HCT116 (cell line): ENCODE data around the gene FCRL3. TPM values are rescaled to one million over a fixed set of nuclear protein-coding genes. Genes with fewer than 3 reads are reported as not detected.

ENCODE experiments used
- ATAC-seq: fragments of 200-7000 bp; cut with Tn5 transposase; 2 replicates; pipeline ENCODE4 v1.9.1; 2020; ENCODE audit warnings: mild to moderate bottlenecking, moderate library complexity
- BruUV-seq: library from RNA; stranded (reverse); fragments of 400-500 nt; replicated peaks from 2 replicates; lab custom pipeline; 2021; lab: Mats Ljungman, UMichigan
- CTCF ChIA-PET: fragments of 300-600 bp; sonication (Branson Sonifier 250); formaldehyde crosslinking; loops from one replicate; lab custom pipeline; 2021; ENCODE audit warnings: antibody characterized with exemption; lab: Charles Lee
- POLR2A ChIA-PET: fragments of 300-600, 350-600 bp; sonication (Branson Sonifier 250); formaldehyde crosslinking; loops from one replicate; lab custom pipeline; 2021; ENCODE audit warnings: antibody characterized with exemption; lab: Charles Lee
- RAD21 ChIA-PET, 2 experiments: fragments of 300-600 bp; sonication (Branson Sonifier 250); formaldehyde crosslinking; loops; one replicate each; lab custom pipeline; 2023; ENCODE audit warnings: low total read pairs in 2 of 2; ENCODE audit not compliant: uncharacterized antibody in 2 of 2, unreplicated experiment in 2 of 2, low non-redundant PET in 1 of 2; lab: Charles Lee
- DNase-seq: peaks from one replicate; pipeline ENCODE4 v3.0.0-alpha.2; 2010; ENCODE audit warnings: low read depth, low spot score
- H2AFZ ChIP-seq: fragments of 200-600 bp; shearing (Covaris generic), sonication (generic); 2 replicates; pipeline ENCODE4 v1.6.1; 2017; ENCODE audit warnings: low read depth, mixed run types, mixed read lengths, antibody characterized with exemption, low read length; ENCODE audit not compliant: poor library complexity, severe bottlenecking
- H3K27ac ChIP-seq: 2 replicates; pipeline ENCODE4 v1.5.1; 2012; ENCODE audit warnings: low read depth, low read length
- H3K27me3 ChIP-seq: fragments of 200-600 bp; sonication (generic); 2 replicates; pipeline ENCODE4 v1.6.1; 2016; ENCODE audit warnings: mixed run types, low read length, mixed read lengths; ENCODE audit not compliant: insufficient read depth
- H3K36me3 ChIP-seq, 2 experiments: fragments of 200-500 bp in 1 of 2; fragments of 200-600 bp in 1 of 2; sonication (Bioruptor generic) in 1 of 2; sonication (generic) in 1 of 2; 2 replicates each; pipeline versions ENCODE4 v1.5.1 to v1.6.1; 2014 to 2016; ENCODE audit warnings: low read length in 2 of 2, inconsistent platforms in 1 of 2, mixed read lengths in 1 of 2, mixed run types in 1 of 2; ENCODE audit not compliant: insufficient read depth in 2 of 2, control insufficient read depth in 1 of 2
- H3K4me1 ChIP-seq, 2 experiments: fragments of 200-600 bp in 1 of 2; sonication (generic) in 1 of 2; 2 replicates each; pipeline versions ENCODE4 v1.5.1 to v1.6.1; 2012 to 2017; ENCODE audit warnings: low read length in 2 of 2, inconsistent platforms in 1 of 2, mild to moderate bottlenecking in 1 of 2, mixed read lengths in 1 of 2, mixed run types in 1 of 2, moderate library complexity in 1 of 2; ENCODE audit not compliant: insufficient read depth in 2 of 2, control insufficient read depth in 1 of 2
- H3K4me2 ChIP-seq: fragments of 200-600 bp; sonication (generic); 2 replicates; pipeline ENCODE4 v1.6.1; 2017; ENCODE audit warnings: mixed run types, low read length, mixed read lengths
- H3K4me3 ChIP-seq, 2 experiments: fragments of 200-600 bp in 1 of 2; sonication (generic) in 1 of 2; replicated peaks in 1 of 2; 2 replicates each; pipeline ENCODE4 v1.5.1; 2011 to 2016; ENCODE audit warnings: low read length in 2 of 2, control low read depth in 1 of 2, low read depth in 1 of 2, mild to moderate bottlenecking in 1 of 2, mixed read lengths in 1 of 2, mixed run types in 1 of 2
- H3K79me2 ChIP-seq: fragments of 200-600 bp; sonication (generic); 2 replicates; pipeline ENCODE4 v1.6.1; 2017; ENCODE audit warnings: mild to moderate bottlenecking, mixed run types, low read length, moderate library complexity, mixed read lengths; ENCODE audit not compliant: insufficient read depth
- H3K9ac ChIP-seq: fragments of 200-600 bp; sonication (generic); 2 replicates; pipeline ENCODE4 v1.6.1; 2016; ENCODE audit warnings: low read length, mixed read lengths
- H3K9me2 ChIP-seq: fragments of 200-600 bp; sonication (generic), shearing (Covaris generic); 2 replicates; pipeline ENCODE4 v1.6.1; 2017; ENCODE audit warnings: mixed run types, mild to moderate bottlenecking, moderate library complexity; ENCODE audit not compliant: insufficient read depth
- H3K9me3 ChIP-seq, 2 experiments: fragments of 200-500 bp in 1 of 2; fragments of 200-600 bp in 1 of 2; sonication (Bioruptor generic) in 1 of 2; sonication (generic) in 1 of 2; 2 replicates each; pipeline ENCODE4 v1.6.1; 2014 to 2017; ENCODE audit warnings: low read length in 2 of 2, mixed read lengths in 2 of 2, inconsistent platforms in 1 of 2, low read depth in 1 of 2, mild to moderate bottlenecking in 1 of 2, mixed run types in 1 of 2, moderate library complexity in 1 of 2; ENCODE audit not compliant: control insufficient read depth in 1 of 2, insufficient read depth in 1 of 2
- H4K20me1 ChIP-seq: fragments of 200-600 bp; sonication (generic), shearing (Covaris generic); 2 replicates; pipeline ENCODE4 v1.6.1; 2017; ENCODE audit warnings: mixed run types, mild to moderate bottlenecking, moderate library complexity; ENCODE audit not compliant: insufficient read depth
- CBX3 ChIP-seq: IDR thresholded peaks from 2 replicates; pipeline ENCODE4 v1.6.1; 2012; ENCODE audit warnings: low read depth
- CTCF ChIP-seq, 3 experiments: fragments of 200-600 bp in 1 of 3; sonication (generic) in 1 of 3; IDR thresholded peaks in 2 of 3; conservative IDR thresholded peaks in 1 of 3; 2 replicates each; pipeline ENCODE4 v1.5.1; 2012 to 2017; ENCODE audit warnings: low read depth in 2 of 3, low read length in 2 of 3, antibody characterized with exemption in 1 of 3, borderline replicate concordance in 1 of 3, control low read depth in 1 of 3, mild to moderate bottlenecking in 1 of 3, mixed read lengths in 1 of 3, mixed run types in 1 of 3, moderate library complexity in 1 of 3; ENCODE audit not compliant: insufficient read depth in 1 of 3
- EZH2phosphoT487 ChIP-seq: fragments of 200-600 bp; IDR thresholded peaks from 2 replicates; pipeline ENCODE4 v1.6.1; 2018; ENCODE audit warnings: antibody characterized with exemption, borderline replicate concordance
- FOSL1 ChIP-seq: IDR thresholded peaks from 2 replicates; pipeline ENCODE4 v1.6.1; 2012; ENCODE audit warnings: low read depth
- JUND ChIP-seq: IDR thresholded peaks from 2 replicates; pipeline ENCODE4 v1.6.1; 2012
- RAD21 ChIP-seq: IDR thresholded peaks from 2 replicates; pipeline ENCODE4 v1.6.1; 2012; ENCODE audit warnings: low read depth, mild to moderate bottlenecking
- YY1 ChIP-seq: IDR thresholded peaks from 2 replicates; pipeline ENCODE4 v1.6.1; 2011; ENCODE audit warnings: low read length, low read depth, moderate library complexity, mild to moderate bottlenecking; ENCODE audit not compliant: insufficient replicate concordance; ENCODE audit errors: extremely low read depth
- intact Hi-C: fragments of 100-400 bp; cut with micrococcal nuclease; formaldehyde crosslinking; loops from 2 replicates; pipeline ENCODE4 v1.10.0; 2022
- total RNA-seq: library from RNA; stranded (reverse); gene quantifications from one replicate; pipeline ENCODE4 v1.2.1, GENCODE V29; 2021; ENCODE audit not compliant: unreplicated experiment
- TF ChIP-seq, protein P1 (sequence below): IDR thresholded peaks from 2 replicates; pipeline ENCODE4 v1.6.1; 2012

FCRL3 gene
- total RNA-seq, 1 experiment from 2014 or later, result not detected

DNA sequence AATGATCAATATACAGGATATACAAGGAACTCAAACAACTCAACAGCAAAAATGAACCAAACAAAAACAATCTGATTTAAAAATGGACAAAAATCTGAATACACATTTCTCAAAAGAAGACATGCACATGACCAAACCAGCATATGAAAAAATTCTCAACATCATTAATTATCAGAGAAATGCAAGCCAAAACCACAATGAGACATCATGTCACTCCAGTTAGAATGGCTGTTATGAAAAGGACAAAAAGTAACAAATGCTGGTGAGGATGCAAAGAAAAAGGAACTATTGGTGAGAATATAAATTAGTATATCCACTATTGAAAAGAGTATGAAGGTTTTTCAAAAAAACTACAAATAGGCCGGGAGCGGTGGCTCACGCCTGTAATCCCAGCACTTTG, 42.0 kb downstream of the FCRL3 start:
- Histone ChIP-seq H2AFZ (no peak overlapping the region), H3K4me3 (no peak overlapping the region), H3K79me2 (no peaks in the 10 kb centered on the region), H3K4me1 (no peaks in the 10 kb centered on the region), H4K20me1 (no peaks in the 10 kb centered on the region), H3K36me3 (no peaks in the 10 kb centered on the region), H3K9me2 (no peaks in the 10 kb centered on the region), H3K27me3 (no peaks in the 10 kb centered on the region; the same call in 1 of the 2 replicates), H3K9ac (no peak overlapping the region), H3K4me2 (no peak overlapping the region), H3K27ac (no peak overlapping the region), H3K9me3 (no peaks in the 10 kb centered on the region)
- BruUV-seq, result no TSS peak
- TF ChIP-seq CTCF (IDR thresholded peaks at IDR 0.05 in 2 of 3, conservative IDR thresholded peaks at IDR 0.05 in 1 of 3; ENCODE audit: borderline replicate concordance in 1 of 3, insufficient read depth in 1 of 3, low read depth in 2 of 3, low read length in 2 of 3), result no peak
- no peak for TF ChIP-seq FOSL1
- ChIA-PET RAD21 (no interaction called here), POLR2A (no interaction called here), CTCF (no interaction called here)
- DNase-seq, result no peak
- intact Hi-C loops, result no loop called here
- no peak for ATAC-seq

- RAD21 ChIA-PET, result no interaction called here
- POLR2A ChIA-PET, result no interaction called here
- TF ChIP-seq FOSL1 (no peak), YY1 (no peak), EZH2phosphoT487 (no peak), JUND (no peak), CBX3 (no peak), RAD21 (no peak)
- TF ChIP-seq, protein P1, sequence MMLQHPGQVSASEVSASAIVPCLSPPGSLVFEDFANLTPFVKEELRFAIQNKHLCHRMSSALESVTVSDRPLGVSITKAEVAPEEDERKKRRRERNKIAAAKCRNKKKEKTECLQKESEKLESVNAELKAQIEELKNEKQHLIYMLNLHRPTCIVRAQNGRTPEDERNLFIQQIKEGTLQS, result no peak
- no peaks in the 10 kb centered on the region for H3K79me2 ChIP-seq
- intact Hi-C loops, result no loop called here
- H3K9ac ChIP-seq, result no peak overlapping the region
- H3K27me3 ChIP-seq, result peaks cover 26% of the 10 kb centered on the region
- no peaks in the 10 kb centered on the region for H3K4me1 ChIP-seq
- H3K9me2 ChIP-seq, result no peaks in the 10 kb centered on the region
- ATAC-seq, result no peak
- no peak overlapping the region for H3K4me2 ChIP-seq
- no peak for DNase-seq
- BruUV-seq, result no TSS peak
- H3K4me3 ChIP-seq, result no peak overlapping the region
- no peaks in the 10 kb centered on the region for H4K20me1 ChIP-seq
- no peaks in the 10 kb centered on the region for H3K9me3 ChIP-seq
- no peak overlapping the region for H3K27ac ChIP-seq
- H2AFZ ChIP-seq, result no peak overlapping the region
- H3K36me3 ChIP-seq, result no peaks in the 10 kb centered on the region
- CTCF ChIA-PET, result no interaction called here
Measured at GRCh38 chr1:157653494-157653873, 47.1 kb downstream of the FCRL3 start.
